Subcutaneous adipose tissue (tissue), 4 donors: ENCODE results near the gene GNB1. TPM values are rescaled to one million over a fixed set of nuclear protein-coding genes. Genes with fewer than 3 reads are reported as not detected.

Experiments
- total RNA-seq, 4 donors: library from RNA; depleted of rRNA; stranded (reverse); fragments of >200 nt; gene quantifications; one replicate each; pipeline ENCODE4 v1.1.0, GENCODE V29; 2016
- TF ChIP-seq, protein P1 (sequence below): fragments of 450-650 bp; IDR thresholded peaks from one replicate; pipeline ENCODE4 v1.5.1; 2016; ENCODE audit warnings: low read depth, mild to moderate bottlenecking, control low read depth, antibody characterized with exemption, moderate library complexity

The GNB1 gene
- total RNA-seq, 4 donors from 2014 or later: 157 to 173 (median 164) TPM

DNA sequence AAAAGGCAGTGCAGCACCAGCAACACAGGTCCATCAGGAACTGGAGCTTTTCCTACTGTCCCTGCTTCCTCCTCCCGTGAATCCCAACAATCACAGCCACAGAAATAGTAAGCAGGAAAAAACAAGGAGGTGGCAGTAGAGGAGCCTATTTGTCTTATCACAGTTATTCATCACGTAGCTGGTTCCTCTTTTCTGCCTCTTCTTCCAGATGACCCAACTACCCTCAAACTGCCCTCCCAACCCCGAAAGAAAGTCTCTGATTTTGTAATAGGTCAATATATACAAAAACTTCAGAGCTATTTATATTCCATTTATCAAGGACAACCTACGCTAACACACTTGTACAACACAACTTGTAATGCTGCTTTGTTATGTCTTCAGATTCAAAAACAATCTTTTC lies 21.4 kb downstream of the GNB1 start:
- TF ChIP-seq, protein P1, sequence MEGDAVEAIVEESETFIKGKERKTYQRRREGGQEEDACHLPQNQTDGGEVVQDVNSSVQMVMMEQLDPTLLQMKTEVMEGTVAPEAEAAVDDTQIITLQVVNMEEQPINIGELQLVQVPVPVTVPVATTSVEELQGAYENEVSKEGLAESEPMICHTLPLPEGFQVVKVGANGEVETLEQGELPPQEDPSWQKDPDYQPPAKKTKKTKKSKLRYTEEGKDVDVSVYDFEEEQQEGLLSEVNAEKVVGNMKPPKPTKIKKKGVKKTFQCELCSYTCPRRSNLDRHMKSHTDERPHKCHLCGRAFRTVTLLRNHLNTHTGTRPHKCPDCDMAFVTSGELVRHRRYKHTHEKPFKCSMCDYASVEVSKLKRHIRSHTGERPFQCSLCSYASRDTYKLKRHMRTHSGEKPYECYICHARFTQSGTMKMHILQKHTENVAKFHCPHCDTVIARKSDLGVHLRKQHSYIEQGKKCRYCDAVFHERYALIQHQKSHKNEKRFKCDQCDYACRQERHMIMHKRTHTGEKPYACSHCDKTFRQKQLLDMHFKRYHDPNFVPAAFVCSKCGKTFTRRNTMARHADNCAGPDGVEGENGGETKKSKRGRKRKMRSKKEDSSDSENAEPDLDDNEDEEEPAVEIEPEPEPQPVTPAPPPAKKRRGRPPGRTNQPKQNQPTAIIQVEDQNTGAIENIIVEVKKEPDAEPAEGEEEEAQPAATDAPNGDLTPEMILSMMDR: no peak

GRCh38 chr1:1867164-1867563 lies 23.7 kb downstream of the GNB1 start:
- TF ChIP-seq, protein P1: no peak

GRCh38 chr1:1862905-1863547 lies 27.9 kb downstream of the GNB1 start:
- TF ChIP-seq, protein P1: no peak

DNA sequence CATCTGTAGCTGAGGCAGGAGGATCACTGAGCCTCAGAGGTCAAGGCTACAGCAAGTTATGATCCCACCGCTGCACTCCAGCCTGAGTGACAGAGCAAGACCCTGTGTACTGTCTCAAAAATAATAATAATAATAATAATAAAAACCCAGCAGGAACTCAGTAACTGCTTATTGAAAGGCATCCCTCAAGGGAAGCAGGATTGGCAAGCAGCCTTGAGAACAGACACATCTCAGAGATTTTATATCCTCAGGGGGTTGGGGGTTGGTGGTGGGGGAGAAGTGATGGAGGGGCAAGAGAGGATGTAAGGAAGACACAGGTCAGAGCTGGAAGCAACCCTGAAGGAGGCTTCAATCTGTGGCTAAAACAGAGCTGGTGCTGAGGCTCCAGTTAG lies 29.6 kb downstream of the GNB1 start:
- TF ChIP-seq, protein P1: no peak

DNA sequence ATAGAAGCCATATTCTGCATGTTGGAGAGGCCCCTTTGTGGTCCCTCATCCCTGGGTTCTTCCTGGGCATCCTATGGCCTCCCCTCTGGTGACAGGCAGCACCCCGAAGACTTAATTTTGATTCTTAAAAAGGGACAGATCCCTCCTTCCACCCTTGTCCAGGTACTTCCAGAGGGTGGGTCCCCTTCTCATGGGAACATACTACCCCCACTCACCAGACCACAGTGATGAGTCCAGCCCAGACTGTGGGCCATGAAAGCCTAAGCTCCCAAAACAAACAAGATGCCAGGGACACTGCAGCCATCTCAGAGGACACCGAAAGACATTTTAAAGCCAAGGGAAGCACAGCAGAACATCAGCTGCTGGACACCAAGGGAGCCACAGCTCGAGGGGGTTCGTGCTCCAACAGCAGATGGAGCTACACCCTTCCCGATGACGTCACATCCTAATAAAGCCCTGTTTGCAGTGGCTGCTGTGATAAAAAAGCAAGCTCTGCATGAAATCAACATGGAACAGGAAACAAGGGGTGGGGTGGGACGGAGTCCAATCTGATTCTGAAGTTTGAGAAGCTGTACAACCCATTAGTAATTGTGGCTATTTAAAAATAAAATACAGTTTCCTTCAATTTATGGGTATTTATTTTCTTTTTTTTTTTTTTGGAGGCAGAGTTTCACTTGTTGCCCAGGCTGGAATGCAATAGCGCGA lies 32.4 kb downstream of the GNB1 start:
- TF ChIP-seq, protein P1: no peak

DNA sequence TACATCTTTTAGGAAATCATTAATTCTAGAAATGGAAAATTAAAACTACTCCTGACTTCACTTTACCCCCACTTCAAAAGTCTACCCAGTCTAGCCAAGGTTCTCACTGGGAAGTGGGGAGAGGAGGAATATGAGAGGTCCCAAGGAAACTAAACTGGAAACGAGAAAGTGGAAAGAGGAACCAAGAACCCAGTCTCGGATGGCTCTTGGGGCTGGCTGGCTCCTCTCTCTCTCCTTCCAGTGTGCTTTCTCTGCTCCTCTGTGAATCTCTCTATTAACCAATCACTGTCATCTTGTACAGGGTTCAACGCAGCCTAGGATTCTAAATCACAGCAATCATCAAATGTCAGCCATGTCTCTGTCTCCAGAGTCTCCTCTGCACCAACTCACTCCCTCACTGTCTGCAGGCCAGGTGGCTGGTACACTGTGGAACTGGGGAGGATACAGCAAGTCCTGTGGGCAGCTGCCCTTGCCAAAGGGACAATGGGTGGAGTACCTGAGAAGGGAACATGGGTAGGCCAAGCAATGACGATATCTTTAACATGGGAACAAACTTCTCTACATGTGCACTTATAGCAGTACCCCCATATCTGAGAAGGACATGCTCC lies 33.7 kb downstream of the GNB1 start:
- TF ChIP-seq, protein P1: no peak

- TF ChIP-seq, protein P1: no peak
These were observed 37.2 kb downstream of the GNB1 start for GRCh38 chr1:1853593-1854257.
